Putamen (tissue), 1 donor: ENCODE data around the gene TNFRSF19.
A peak's percentile ranks its signal among the peaks of the same experiment; 100 is the strongest.

ENCODE experiments used
- DNase-seq: peaks from one replicate; pipeline ENCODE4 v3.0.0-alpha.2; 2016; ENCODE audit warnings: low spot score

Gene TNFRSF19

DNA sequence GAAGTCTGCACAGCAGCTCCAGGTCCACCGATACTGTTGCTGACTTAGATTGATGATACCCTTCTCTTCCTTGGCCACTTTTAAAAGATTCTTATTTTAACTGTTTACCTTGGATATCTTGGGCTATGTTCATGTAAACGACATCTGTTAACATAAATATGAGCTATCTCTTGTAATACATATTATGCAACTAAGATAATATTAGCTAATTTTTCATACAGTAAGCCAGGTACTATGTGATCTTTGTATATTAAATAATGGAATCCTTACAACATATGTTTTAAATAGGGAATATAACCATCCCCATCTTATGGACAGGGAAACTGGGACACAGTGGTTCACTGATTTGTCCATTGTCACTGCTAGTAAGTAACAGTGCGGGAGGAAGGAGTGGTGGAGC, 37.9 kb downstream of the TNFRSF19 start:
- DNase-seq: no peak

DNA sequence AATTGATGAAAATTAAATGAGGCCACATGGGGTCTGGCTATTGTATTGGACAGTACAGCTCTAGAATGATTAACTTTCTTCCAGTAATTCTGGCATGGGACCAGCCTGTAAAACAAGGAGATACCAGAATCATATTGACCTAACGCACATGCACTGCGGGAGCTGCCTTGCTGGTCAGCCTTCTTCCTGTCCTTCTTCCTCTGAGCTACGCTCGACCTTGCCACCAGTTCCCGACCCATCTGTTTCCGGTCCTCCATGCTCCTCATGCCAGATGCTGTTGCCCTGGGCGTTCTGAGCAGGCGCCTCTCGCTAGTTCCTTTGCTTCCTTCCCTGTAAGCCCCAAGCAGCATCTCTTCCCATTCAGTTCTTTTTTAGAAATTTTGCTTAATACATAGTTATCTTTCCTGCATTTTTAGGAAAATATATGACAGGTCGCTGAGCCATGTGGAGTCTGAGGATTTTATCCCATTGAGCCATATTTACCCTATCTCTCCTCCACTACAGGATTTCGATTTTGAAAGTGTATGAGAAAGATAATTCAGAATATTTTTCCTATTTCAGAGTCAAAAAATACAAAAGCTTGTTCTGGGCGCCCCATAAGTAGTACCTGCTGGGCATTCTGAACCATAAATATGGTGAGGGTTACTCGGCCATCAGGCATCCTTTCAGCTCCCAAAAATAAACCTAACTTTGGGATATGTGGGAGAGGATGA, 38.6 kb downstream of the TNFRSF19 start:
- peak; percentile 30 for DNase-seq

DNA sequence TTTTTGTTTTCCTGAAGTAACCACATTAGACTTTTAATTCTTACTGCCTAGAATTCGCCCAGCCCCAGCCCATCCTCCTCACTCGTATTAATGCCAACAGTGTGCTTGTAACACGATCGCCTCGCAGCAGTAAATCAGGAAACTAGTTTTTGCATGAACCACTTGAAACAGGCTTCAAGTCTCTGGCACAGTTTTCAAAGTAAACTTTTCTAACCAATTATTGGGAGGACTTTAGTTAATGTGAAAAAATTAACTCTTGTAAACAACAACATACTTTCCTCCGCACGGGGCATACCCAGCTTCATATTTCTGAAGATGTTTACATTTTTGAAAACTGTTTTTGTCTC, 39.2 kb downstream of the TNFRSF19 start:
- no peak for DNase-seq

DNA sequence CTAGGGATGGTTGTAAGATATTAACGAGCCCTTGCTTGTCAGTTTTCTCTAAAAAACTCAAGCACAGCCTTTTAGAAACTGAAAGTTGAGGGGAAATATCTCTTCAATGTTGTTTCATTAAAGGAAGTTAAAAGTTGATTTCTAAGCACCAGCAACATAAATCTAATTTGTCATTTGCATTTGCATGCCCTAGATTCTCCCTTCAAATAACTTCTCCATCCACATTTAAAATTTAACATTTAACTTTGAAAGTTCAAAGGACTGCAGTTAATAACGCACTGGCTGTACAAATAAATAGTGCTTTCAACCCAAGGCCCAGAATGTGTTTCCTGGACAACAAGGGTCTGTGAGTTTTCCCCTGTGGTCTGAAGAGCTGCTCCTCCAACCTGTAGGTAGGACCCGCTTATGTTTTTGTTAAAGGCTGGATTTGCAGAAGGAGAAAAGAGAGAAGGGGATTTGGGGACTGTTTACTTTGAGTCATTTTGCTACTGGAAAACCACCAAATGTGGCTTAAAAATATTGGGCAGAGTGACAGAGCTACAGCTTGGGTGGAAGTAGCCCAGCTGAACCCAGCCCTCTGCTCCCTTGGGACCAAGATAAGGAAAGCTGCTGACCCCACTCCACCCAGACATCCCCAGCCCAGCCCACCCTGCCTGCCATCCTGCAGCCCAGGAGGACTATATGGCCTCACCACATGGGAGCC, 39.8 kb downstream of the TNFRSF19 start:
- no peak for DNase-seq

DNA sequence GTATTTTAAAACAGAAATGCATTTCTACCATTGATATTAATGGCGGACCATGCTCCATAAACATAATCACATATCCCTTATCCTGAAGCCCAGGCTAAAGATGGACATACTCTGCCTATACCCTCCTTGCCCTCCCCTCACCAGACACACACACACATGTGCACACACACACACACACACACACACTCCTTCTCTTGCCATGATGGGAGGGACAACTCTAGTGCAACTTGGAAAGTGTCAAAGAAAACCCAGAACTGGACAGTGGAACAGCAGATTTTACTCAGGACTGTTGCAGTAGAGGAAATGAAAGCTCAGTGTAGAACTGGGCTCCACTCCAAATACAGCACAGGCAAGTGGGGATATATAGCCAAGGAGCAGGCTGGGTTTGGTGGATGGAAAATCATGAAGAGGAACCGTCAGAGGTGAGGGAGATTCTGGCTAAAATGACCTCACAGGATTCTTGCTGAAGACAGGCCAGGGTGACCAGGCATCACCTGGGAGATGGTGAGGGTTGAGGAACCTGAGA, 40.8 kb downstream of the TNFRSF19 start:
- no peak for DNase-seq

DNA sequence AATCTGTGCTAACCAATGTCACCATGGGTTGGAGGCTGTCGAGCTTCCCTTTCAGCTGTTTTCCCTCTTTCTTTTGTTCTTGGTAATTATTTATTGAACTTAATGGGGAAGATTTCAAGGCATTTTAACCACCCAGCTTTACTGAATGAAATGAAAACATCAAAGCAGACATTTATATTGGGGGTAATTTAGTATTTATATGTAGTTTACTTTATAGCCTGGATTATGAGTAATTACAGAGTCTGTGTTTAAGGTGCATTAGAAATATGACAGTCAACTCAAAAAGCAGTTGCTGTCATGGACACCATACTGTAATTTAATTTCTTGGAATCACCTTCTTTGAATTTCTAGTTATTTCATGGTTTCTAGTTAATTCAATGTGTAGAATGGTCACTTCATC, 42.0 kb downstream of the TNFRSF19 start:
- DNase-seq: no peak

DNA sequence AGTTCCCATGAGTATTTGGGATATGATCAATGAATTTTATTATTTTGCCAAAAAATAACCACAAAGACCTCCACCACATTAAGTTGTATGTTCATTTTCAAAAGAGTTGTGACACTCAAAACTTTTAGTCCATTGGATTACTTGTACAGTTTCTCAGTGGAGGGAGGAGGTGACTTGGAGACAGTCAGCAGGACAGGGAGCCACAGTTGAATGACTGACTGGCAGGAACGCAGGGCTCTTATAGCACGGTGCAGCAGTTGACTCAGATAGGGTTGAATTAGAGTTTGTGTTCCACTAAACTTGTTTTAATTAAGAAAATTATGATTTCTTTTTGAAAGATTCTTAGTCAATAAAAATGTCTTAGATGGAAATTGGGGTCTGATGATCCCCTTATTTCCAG, 42.5 kb downstream of the TNFRSF19 start:
- DNase-seq: no peak

DNA sequence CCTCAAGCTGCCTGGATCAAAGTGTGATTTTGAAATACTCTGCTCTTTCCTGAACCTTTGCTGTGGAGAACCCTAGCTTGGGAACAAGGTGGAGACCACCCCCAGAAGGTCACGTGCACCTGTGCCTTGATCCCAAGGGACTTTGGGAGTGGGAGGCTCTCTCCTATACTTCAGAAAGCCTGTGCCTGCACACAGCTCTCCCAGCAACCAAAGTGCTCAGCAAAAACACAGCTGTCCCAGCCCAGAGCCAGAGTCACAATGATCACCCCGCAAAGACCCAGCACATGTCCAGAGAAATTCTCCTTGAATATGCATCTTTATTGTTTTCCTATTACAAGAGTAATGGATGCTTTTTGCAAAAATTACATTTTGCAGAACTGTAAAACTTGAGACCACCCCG, 43.4 kb downstream of the TNFRSF19 start:
- no peak for DNase-seq

DNA sequence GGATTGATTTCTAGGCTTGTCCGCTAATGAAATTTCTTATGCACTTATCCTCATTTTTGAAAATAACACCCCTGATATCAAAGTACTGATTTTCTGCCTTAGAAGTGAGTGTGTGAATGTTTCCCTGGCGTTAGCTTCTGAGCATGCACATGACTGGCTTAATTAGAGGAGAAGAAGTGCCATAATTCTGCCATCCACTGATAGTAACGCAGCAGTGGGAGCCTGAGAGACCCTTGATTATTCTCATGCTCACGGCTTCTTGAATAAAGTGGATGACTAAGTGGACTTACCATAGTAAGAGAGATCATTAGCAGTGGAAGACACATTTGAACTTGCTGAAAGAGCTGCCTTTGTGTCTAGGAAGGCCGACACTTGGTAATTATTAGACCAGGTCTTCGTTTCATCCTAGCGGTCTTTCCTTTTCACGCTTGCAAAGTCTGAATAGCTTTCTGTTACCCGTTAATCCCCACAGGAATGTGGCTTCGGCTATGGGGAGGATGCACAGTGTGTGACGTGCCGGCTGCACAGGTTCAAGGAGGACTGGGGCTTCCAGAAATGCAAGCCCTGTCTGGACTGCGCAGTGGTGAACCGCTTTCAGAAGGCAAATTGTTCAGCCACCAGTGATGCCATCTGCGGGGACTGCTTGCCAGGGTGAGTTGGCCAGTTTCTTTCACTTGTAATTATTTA, 45.3 kb downstream of the TNFRSF19 start:
- no peak for DNase-seq

DNA sequence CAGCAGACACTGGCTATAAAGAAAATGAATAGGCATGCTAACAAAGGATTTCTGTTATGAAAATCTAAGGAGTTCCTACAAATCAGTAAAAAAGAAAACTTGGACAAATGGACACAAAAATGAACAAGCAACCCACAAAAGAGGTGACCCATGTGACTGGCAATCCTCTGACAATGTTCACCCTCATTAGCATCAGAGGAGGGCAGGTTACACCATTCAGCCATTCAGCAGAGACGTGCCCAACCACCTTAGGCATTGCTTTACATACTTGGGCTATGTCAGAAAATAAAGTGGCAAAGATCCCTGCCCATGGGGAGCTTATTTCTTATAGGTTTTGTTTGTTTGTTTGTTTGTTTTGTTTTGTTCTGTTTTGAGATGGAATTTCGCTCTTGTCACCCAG, 46.0 kb downstream of the TNFRSF19 start:
- no peak for DNase-seq

DNA sequence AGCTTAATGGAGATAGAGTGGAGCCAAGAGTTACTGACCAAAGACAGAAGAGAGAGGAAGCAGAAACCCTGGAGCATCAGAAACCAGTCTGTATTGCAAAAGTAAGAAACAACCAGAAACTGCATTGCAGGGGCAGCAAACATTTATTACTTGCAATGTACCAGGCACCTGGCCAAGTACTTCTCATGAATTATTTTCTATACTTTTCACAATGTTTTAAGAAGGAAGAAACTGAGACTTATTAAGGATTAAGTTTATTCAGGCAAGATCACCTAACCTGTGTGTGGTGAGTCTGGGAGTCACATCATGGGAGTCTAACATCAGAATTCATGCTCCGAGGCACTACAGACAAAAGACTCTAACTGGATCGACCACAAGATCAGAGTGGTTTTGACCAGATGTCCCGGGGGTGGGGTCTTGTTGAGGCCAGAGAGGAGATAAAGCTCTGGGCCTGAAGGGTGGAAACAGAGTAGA, 47.4 kb downstream of the TNFRSF19 start:
- DNase-seq: no peak

DNA sequence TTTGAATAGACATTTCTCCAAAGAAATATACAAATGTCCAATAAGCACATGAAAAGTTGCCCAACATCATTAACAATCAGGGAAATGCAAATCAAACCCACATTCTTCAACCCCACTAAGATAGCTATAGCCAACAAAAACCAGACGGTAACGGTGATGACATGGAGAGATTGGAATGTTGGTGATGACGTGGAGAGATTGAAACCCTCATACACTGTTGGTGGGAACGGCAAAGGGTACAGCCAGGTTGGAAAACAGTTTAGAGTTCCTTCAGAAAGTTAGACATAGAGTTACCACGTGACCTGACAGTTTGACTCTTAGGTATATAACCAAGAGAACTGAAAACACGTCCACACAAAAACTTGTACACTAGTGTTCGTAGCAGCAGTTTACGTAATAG, 48.1 kb downstream of the TNFRSF19 start:
- no peak for DNase-seq

DNA sequence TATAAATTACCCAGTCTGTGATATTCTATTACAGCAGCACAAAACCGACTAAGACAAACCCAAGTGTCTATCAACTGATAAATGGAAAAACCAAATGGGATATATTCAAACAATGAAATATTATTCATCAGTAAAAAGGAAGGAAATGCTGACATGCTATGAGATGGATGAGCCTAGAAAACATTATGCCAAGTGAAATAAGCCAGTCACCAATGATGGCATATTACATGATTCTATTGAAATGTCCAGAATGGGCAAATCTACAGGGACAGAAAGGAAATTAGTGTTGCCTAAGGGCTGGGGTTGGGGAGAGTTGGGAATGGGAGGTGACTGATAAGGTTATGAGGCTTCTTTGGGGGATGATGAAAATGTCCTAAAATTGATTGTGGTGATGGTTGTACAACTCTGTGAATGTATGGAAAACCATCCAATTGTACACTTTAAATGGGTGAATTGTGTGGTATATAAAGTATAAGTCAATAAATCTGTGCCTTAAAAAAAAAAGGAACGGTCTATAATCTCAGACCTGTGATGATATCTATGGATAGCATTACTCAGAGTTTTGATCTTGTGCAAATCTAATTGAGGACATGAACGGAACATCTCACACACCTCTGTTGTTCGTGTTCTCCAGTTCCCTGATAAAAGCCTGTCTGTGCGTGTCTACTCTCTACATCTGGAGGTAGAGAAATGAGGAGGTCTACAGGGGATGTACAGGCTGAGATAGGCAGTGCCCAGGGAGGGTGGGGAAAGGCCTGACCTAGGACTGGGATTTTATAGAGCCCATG, 49.0 kb downstream of the TNFRSF19 start:
- no peak for DNase-seq

DNA sequence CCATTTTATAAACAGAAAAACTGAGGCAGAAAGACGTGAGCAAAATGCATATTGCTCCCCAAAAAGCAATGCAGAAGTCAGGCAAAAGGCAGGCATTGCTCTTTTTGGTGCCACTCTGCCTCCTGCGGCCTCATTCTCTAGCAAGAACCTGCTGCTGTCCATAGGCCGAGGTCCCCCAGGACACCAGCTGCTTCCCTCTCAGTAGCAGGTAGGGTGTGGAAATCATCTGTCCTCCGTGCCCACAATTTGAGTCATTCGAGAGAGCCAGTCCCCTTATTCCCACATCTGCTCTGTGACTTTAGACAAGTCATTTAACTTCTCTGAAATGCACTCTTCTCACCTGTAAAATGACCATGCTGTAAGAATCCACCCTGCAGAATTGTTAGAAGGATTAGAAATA, 50.0 kb downstream of the TNFRSF19 start:
- no peak for DNase-seq

DNA sequence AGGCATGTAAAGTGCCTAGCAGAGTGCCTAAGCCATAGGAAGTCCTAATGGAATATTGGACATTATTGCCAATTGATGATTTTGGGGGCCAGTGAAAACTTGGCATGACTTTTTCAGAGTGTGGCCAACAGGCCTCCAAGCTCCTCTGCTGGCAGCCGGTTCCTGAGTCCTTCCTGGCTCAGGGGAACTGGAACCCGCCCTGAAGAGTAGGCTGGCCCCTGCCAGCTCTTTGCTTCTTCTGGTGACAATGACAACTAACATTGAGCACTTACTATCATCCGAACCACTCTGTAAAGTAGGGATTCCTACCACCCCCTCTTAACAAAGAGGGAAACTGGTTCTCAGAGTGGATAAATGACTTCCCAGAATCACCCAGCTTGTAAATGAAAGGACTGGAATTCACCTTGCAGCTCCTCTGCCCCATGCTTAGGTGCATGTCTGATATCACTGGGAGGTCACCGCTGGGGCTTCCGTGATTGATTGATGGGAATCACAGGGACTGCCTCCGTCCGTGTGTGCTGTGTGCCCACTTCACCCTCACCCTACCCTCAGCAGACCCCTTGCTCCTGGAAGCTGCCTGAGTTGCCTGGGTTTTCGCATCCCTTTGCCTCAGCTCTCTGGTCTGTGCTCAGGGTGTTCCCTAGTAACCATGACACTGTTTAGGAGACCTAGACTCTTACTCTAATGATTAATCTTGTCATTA, 50.6 kb downstream of the TNFRSF19 start:
- no peak for DNase-seq

DNA sequence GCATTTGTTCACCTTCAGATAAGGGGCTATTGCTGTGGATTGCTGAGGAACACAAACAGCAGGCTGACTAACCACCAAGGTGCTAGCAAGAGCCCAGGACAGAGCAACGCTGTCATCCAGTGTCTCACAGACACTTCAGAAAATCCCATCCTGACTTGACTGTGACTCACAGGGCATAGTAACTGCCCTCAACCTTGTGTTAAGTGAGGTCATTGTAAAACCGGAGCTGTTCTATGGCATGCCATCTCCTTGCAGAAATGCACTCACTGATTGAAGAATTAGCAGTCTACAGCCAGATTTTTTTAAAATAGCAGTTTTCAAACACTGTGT, 51.1 kb downstream of the TNFRSF19 start:
- no peak for DNase-seq

DNA sequence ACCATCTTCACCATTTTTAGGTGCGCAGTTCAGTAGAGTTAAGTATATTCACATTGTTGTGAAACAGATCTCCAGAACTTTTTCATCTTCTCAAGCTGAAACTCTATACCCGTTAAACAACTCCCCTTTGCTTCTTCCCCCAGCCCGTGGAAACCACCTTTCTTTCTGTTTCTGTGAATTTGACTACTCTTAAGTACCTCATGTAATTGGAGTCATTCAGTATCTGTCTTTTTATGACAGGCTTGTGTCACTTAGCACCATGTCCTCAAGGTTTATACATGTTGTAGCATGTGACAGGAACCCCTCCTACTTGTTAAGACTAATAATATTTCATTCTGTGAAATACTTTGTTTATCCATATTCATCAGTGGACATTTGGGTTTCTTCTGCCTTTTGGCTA, 52.8 kb downstream of the TNFRSF19 start:
- no peak for DNase-seq

DNA sequence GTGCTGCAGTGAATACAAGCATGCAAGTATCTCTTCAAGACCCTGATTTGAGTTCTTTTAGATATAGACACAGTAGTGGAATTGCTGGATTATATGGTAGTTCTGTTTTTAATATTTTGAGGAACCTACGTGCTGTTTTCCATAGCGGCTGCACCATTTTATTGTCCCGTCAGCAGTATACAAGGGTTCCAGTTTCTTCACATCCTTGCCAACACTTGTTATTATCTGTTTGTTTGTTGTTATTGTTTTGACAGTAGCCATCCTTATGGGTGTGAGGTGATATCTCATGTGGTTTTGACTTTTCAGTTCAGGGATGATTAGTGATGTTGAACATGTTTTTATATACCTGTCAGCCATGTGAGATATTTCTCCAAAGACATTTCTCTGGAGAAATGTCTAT, 53.2 kb downstream of the TNFRSF19 start:
- DNase-seq: no peak

DNA sequence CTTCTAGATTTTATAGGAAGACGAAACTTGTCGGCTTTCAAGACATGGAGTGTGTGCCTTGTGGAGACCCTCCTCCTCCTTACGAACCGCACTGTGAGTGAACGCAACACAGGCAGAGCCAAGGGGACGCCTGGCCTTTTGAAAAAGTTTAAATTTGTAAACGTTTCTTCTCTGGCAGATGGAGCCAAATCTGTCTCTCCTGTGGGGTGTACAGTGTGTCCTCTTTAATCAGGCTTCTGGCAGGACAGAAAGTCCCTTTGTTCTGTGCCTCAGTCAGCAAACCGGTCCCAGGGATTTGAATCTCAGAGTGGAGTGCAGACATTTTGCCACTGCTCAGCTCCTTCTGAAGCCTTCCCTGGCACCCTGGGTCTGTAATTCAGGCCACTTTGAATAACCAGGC, 56.5 kb downstream of the TNFRSF19 start:
- DNase-seq: no peak

DNA sequence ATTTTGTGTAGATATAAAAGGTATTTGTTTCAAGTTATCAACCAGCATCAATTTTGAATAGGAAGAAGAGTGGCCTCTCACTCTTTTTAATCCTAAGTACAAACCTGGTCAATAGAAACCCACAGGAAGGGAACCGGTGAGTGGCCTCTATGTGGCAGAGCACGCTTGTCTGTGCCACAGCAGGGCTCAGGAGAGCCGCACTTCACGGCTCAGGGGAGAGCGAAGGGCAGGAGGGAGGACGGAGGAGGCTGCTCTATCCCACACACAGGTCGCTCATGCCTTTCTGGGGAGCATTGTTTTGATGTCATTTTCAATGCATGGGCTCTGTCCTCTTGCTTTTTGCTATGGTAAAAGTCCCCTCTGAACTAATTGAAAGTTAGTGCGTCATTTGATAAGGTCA, 57.2 kb downstream of the TNFRSF19 start:
- no peak for DNase-seq

DNA sequence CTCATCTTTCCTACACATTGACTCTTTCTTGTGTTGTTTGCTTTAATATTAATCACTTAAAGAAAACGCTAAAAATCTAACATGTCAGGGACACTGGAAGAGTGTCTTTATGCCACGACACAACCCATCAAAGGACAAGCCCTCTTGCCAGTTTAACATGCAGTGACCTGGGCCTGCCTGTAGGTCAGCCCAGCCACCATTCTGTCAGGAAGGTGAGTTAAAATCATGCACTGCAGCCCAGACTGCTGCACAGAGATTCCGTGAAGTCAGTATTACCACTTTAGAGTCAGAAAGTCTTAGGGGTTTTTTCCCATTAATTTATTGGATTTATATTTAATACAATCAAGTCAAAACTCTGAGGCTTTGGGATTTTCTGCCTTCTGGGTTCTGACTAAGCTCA, 58.0 kb downstream of the TNFRSF19 start:
- no peak for DNase-seq
